ENCODE data around the gene UVRAG.

UVRAG gene

DNA sequence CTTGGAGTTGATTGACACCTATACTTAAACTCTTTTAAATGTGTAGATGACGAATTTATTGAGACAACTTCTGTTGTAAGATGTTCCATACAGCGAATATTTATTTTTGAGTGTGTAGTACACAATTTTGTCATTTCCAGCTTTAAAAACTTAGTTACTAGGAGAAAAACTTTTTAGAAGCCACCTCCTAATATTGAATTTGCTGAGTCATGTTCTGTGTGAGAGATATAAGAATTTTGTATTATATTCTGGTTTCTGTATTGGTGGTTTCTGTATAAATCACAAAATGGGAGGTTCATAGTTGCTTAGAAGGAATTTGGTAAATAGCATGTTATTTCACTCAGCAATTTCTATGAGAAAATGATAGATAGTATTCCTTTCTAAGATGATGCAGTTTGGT lies 220.0 kb downstream of the UVRAG start:
- peaks cover 57% of the 10 kb centered on the region for H3K4me1 ChIP-seq (ENCODE audit: low read depth, poor library complexity, severe bottlenecking)
- no peaks in the 10 kb centered on the region for H4K20me1 ChIP-seq (ENCODE audit: insufficient read depth)
- H3K27me3 ChIP-seq (ENCODE audit: insufficient read depth, low read depth), result no peaks in the 10 kb centered on the region
- H3K4me2 ChIP-seq, result peak overlapping the region; percentile 66
- H3K9ac ChIP-seq, result no peak overlapping the region
- no peak overlapping the region for H2AFZ ChIP-seq (ENCODE audit: low read depth)
- no peak overlapping the region for H3K27ac ChIP-seq
- TF ChIP-seq, protein P1, sequence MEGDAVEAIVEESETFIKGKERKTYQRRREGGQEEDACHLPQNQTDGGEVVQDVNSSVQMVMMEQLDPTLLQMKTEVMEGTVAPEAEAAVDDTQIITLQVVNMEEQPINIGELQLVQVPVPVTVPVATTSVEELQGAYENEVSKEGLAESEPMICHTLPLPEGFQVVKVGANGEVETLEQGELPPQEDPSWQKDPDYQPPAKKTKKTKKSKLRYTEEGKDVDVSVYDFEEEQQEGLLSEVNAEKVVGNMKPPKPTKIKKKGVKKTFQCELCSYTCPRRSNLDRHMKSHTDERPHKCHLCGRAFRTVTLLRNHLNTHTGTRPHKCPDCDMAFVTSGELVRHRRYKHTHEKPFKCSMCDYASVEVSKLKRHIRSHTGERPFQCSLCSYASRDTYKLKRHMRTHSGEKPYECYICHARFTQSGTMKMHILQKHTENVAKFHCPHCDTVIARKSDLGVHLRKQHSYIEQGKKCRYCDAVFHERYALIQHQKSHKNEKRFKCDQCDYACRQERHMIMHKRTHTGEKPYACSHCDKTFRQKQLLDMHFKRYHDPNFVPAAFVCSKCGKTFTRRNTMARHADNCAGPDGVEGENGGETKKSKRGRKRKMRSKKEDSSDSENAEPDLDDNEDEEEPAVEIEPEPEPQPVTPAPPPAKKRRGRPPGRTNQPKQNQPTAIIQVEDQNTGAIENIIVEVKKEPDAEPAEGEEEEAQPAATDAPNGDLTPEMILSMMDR (conservative IDR thresholded peaks at IDR 0.05; ENCODE audit: low read depth, low read length), result no peak
- H3K4me3 ChIP-seq (IDR thresholded peaks at IDR 0.05; ENCODE audit: insufficient read depth, low read depth, low read length), result no peak overlapping the region
- H3K79me2 ChIP-seq (ENCODE audit: insufficient read depth, low read depth), result no peaks in the 10 kb centered on the region
- no peaks in the 10 kb centered on the region for H3K36me3 ChIP-seq (ENCODE audit: insufficient read depth)

DNA sequence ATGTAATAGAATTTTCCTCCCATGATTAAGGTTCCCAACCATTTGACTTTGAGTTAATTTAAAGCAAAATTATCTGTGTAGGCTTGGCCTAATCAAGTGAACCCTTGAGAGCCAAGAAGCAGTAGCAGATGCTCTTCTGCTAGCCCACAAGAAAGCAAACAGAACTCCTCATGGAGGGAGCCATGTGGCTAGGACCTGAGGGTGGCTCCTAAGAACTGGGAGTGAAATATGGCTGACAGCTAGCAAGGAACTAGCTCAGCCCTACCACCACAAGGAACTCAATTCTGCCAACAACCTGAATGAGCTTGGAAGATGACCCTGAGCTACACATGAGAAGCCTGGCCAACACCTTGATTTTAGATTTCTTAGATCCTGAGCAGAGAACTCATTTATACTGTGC lies 223.6 kb downstream of the UVRAG start:
- Histone ChIP-seq H3K27me3 (ENCODE audit: insufficient read depth, low read depth) (no peaks in the 10 kb centered on the region), H3K4me3 (IDR thresholded peaks at IDR 0.05; ENCODE audit: insufficient read depth, low read depth, low read length) (no peak overlapping the region), H3K4me2 (no peak overlapping the region), H3K9ac (no peak overlapping the region), H3K36me3 (ENCODE audit: insufficient read depth) (no peaks in the 10 kb centered on the region), H4K20me1 (ENCODE audit: insufficient read depth) (no peaks in the 10 kb centered on the region), H3K79me2 (ENCODE audit: insufficient read depth, low read depth) (no peaks in the 10 kb centered on the region), H2AFZ (ENCODE audit: low read depth) (no peak overlapping the region), H3K27ac (no peak overlapping the region), H3K4me1 (ENCODE audit: low read depth, poor library complexity, severe bottlenecking) (peaks cover 25% of the 10 kb centered on the region)
- TF ChIP-seq, protein P1 (conservative IDR thresholded peaks at IDR 0.05; ENCODE audit: low read depth, low read length), result no peak

DNA sequence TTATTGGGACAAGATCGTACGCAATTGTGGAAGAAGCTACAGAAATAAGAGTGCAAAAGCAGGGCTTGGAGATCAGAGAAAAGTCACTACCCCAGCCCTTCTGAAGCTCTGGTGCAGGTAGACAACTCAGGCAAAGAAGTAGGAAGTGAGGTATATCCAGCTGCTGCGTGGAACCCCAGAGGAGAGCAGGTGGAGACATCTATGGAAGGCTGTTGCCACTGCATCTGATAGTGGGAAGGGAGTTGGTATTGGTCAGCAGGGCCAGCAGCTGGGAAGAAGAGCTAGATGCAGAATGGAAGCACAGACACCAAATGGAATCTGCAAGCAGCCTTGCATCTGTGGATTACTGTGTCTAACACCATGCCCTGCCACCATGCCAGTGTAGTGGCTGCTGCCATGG lies 226.2 kb downstream of the UVRAG start:
- H3K4me2 ChIP-seq, result no peak overlapping the region
- no peak overlapping the region for H3K27ac ChIP-seq
- H3K79me2 ChIP-seq (ENCODE audit: insufficient read depth, low read depth), result no peaks in the 10 kb centered on the region
- no peaks in the 10 kb centered on the region for H3K36me3 ChIP-seq (ENCODE audit: insufficient read depth)
- H3K4me1 ChIP-seq (ENCODE audit: low read depth, poor library complexity, severe bottlenecking), result no peaks in the 10 kb centered on the region
- no peaks in the 10 kb centered on the region for H3K27me3 ChIP-seq (ENCODE audit: insufficient read depth, low read depth)
- no peaks in the 10 kb centered on the region for H4K20me1 ChIP-seq (ENCODE audit: insufficient read depth)
- no peak overlapping the region for H2AFZ ChIP-seq (ENCODE audit: low read depth)
- no peak overlapping the region for H3K9ac ChIP-seq
- TF ChIP-seq, protein P1 (conservative IDR thresholded peaks at IDR 0.05; ENCODE audit: low read depth, low read length), result no peak
- H3K4me3 ChIP-seq (IDR thresholded peaks at IDR 0.05; ENCODE audit: insufficient read depth, low read depth, low read length), result no peak overlapping the region

DNA sequence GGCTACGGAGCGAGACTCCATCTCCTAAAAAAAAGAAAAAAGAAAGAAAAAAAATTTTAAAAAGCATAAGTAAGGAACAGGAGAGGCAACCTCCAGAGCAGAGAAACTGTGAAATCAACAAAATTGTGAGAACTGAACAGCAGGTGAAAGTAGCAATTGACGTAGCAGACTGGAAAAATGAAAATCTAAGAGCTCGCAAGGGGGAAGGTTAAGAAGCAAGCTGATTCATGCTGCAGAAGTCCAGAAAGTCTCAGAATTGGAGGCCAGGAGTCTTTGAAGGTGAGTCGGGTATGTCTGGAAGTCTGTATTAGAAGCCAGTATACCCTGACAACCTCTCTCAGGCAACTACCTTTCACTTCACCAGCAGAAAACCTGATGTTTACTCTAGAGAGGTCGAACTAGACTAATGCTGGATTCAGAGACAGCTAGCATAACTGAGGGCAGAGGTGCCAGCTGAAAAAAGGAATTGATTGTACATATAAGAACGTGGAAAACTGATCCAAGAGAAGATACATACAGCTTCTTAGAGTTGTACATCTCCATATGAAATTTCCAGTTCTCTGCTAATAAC lies 229.8 kb downstream of the UVRAG start:
- Histone ChIP-seq H3K27ac (no peak overlapping the region), H3K4me1 (ENCODE audit: low read depth, poor library complexity, severe bottlenecking) (no peaks in the 10 kb centered on the region), H2AFZ (ENCODE audit: low read depth) (no peak overlapping the region), H3K27me3 (ENCODE audit: insufficient read depth, low read depth) (no peaks in the 10 kb centered on the region), H3K9ac (no peak overlapping the region), H3K4me2 (no peak overlapping the region), H3K36me3 (ENCODE audit: insufficient read depth) (no peaks in the 10 kb centered on the region), H4K20me1 (ENCODE audit: insufficient read depth) (no peaks in the 10 kb centered on the region), H3K4me3 (IDR thresholded peaks at IDR 0.05; ENCODE audit: insufficient read depth, low read depth, low read length) (no peak overlapping the region), H3K79me2 (ENCODE audit: insufficient read depth, low read depth) (no peaks in the 10 kb centered on the region)
- TF ChIP-seq, protein P1 (conservative IDR thresholded peaks at IDR 0.05; ENCODE audit: low read depth, low read length), result no peak
